Stimulated activated CD8-positive, alpha-beta memory T cell treated with anti-CD3 and anti-CD28 coated beads, Interleukin-2, amount 100 ng/mL, for 48 hours (primary cell): Measurements from ENCODE around the gene RBM17.
"Not testable (repeated sequence)": the region's sequence is repeated elsewhere in the genome, so short reads cannot be mapped to it uniquely, and the experiment has no call there.

Experiments used
- DNase-seq, 2 donors: peaks; one replicate each; pipeline ENCODE4 v3.0.0-alpha.2; 2020; ENCODE audit warnings: low read depth in 2 of 2

RBM17 gene

GRCh38 chr10:6135589-6136168 is 46.8 kb downstream of the RBM17 start:
- no peak for DNase-seq

- DNase-seq, result peak; percentile 38 to 59
These were observed 47.7 kb downstream of the RBM17 start for GRCh38 chr10:6136215-6137201.

DNA sequence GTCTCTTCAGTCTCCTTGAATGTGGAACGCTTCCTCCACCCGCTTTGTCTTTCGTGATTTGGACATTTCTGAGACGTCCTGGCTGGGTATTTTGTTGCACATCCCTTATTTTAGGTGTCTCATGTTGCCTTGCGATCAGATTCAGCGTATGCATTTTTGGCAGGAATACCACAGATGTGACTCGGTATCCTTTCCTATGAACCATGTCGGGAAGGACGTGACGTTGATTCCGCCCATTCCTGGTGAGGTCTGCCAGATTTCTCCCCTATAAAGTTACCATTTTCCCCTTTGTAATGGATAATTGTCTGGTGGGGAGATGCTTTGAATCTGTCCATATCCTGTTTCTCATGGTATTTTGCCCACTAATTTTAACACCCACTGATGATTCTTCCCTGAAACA is 49.6 kb downstream of the RBM17 start:
- no peak for DNase-seq

GRCh38 chr10:6139470-6139869 is 50.6 kb downstream of the RBM17 start:
- DNase-seq, result no peak

DNA sequence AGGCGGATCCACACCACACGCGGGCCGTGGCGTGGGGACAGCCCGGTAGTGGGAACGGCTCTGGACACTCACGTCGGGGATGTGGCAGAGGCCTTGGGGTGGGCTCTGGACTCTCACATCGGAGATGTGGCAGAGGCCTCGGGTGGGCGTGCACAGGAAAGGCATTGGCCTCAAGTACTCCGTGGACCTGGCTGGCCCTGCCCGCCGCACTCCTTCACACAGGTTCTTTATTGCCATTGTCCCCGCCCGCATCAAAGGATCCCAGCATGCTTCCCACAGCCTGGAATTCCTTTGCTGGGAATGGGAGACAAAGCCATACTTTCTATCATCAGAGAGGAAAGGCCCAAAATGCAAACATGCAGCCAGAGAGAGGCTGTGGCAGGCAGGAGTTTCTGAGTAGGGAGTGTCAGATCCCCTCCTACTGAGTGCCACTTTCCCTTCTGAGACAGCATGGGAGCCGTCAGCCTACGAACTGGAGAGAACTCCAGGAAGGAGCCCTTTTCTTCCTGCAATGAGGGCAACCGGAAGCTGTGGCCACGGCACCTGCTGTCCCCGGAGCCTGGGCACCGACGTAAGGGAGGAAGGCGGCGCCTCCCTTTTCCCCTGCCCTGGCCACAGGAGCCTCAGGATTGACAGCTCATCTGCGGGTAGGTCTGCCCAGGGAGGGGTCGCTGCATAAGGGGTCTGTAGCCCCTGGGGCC is 51.5 kb downstream of the RBM17 start:
- no peak for DNase-seq

GRCh38 chr10:6140965-6141295 is 52.1 kb downstream of the RBM17 start:
- DNase-seq, result no peak

- DNase-seq, result no peak
These were observed 52.7 kb downstream of the RBM17 start for GRCh38 chr10:6141296-6142151.

DNA sequence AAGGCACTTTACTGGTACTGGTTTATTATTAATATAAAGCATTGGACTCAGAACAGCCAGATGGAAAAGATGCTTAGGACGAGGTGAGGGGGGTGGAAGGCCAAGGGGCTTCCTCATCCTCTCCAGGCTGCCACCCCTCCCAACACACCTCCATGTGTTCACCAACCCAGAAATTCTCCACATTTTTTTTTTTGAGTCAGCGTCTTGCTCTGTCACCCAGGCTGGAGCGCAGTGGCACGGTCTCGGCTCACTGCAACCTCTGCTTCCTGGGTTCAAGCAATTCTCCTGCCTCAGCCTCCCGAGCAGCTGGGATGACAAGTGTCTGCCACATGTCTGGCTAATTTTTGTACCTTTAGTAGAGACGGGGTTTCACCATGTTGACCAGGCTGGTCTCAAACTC is 53.4 kb downstream of the RBM17 start:
- not testable (repeated sequence) for DNase-seq

GRCh38 chr10:6142644-6143043 is 53.8 kb downstream of the RBM17 start:
- no peak for DNase-seq

GRCh38 chr10:6143181-6143580 is 54.3 kb downstream of the RBM17 start:
- DNase-seq, result no peak

DNA sequence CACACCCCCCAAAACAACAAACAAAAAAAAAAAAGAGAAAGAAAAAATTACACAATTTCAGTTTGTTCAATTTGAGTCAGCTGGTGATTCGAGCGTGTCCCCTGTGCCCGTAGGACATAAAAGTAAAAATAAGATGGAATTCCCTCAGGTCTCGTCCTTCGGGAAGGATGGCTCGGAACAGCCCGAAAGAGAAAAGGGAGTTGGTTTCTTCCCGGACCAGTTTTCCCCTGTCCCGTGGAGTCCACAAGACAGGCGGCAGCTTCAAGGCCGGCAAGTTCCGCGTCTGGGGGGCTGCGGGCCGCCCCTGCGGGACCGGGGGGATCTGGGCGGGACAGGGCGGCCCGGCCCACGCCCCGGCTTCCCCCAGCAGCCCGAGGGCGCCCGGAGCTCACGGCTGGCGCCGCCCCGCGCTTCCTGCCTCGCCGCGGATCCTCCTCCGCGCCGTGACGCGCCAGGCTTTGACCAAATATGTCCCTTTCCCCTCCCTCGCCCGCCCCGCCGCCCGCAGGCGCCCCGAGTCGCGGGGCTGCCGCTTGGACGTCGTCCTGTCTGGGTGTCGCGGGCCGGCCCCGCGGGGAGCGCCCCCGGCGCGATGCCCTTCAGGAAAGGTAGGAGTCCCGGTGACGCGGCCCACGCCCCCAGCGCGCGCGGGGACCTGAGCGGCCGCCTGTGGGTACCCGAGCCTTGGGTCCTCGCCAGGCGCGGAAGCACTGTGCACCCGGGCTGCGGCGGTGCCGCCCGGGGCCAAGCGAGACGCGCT is 55.8 kb downstream of the RBM17 start:
- peak; percentile 81 to 86 for DNase-seq

GRCh38 chr10:6145166-6145987 is 56.5 kb downstream of the RBM17 start:
- no peak for DNase-seq

DNA sequence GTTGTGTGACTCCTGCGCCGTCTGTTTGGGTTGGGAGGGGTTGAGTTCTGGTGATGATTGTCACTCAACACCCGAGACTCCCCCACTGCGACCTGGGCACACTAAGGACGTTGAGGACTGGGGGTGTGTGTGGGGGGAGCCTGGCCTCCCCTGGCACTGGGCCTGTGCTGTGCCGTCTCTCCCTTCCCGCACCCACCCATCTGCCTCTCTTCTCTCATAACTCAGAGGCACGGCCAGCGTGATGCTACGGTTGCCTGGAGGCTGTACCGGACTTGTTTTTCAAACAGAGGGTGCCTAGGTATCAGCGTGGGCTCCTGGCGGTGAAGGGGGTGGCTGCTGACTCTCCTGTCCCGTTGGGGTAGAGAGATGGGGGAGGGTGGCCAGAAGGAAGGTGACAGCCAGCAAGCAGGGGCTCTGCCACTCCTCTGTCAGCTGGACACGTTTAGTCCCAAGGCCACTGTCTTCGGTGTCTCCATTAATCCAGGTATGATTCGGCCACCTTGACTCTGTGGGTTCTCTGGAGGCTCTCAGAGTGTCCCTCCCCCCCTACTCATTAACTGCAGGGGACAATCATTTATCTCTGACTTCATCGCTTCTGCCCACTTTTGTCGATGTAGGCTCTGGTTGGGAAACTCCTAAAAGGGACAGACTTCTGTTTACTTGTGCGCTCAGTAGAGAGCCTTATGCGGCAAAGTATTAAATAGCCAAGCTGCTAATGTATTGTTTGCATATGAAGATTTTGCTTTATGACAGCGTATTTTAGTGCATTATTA is 57.4 kb downstream of the RBM17 start:
- DNase-seq, result no peak

- DNase-seq, result no peak
These were observed 58.1 kb downstream of the RBM17 start for GRCh38 chr10:6146921-6147320.

DNA sequence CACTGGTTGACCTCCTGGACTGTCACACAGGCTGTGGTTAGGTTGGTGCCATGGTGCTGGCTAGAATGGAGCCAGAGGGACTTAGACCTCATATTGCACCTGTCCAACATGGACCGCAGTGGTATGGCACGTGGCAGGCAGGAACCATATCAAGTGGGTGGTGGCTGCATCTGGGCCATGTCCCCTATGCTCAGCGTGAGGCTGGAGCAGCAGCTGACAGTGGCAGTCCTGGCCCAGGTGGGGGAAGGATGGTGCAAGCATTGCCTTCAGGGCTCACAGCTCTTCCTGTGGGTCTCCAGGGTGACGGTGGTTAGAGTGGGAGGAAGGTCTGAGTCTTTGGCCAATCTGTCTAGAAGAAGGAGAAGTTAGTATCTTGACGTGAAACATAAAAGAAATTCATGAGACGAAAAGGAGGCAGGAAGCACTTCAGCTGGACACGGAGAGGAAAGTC is 59.4 kb downstream of the RBM17 start:
- no peak for DNase-seq

- DNase-seq, result no peak
These were observed 60.1 kb downstream of the RBM17 start for GRCh38 chr10:6148908-6149307.

DNA sequence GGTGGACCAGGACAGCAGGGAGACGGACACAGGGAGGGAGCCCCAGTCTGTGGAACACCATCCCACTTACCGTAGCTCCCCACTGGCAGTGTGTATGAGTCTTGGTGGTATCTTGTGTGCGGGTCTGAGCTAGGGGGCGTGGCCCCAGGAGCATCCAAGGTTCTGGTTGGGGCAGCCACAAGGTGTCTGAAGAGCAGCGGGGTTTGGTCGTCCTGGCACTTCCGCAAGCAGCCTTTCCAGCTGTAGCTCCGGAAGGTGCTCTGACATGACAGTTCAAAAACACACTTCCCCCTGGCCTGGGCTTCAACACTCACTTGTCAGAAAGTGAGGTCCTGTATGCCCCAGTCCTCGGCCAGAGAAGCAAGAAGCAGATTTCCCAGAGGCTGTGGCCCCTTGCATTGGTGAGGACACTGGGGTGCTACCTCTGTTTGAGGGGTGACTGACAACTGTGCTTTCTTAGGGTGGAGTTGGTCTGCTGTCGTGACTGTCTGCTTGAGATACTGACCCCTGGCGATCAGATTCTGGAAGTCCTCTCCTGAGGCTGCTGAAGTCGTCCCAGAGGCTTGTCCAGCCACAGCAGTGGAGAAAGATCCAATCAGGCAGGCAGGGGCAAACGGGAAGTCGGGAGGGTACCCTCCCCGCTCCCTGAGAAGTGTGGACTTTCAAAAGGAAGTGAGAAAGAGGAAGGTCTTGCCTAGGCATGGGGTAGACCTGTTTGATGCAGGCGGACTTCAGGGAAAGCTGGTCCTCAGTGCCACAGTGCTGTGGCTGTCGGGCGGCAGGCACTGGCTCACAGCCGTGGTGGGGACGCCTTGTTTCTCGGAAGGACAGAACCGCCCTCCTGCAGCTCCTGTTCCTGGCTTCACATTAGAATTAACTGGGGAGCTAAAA is 62.5 kb downstream of the RBM17 start:
- DNase-seq, result no peak

- no peak for DNase-seq
These were observed 65.0 kb downstream of the RBM17 start for GRCh38 chr10:6153845-6154244.
